ENCODE data around the gene ZBTB24.

Gene ZBTB24

GRCh38 chr6:109503327-109504224, 20.6 kb upstream of the ZBTB24 start:
- DNase-seq (ENCODE audit: low read depth in 2 of 3, low spot score in 2 of 3): no peak

GRCh38 chr6:109498936-109499335, 15.9 kb upstream of the ZBTB24 start:
- DNase-seq (ENCODE audit: low read depth in 2 of 3, low spot score in 2 of 3): no peak

- DNase-seq (ENCODE audit: low read depth in 2 of 3, low spot score in 2 of 3): no peak
These were observed 15.0 kb upstream of the ZBTB24 start for GRCh38 chr6:109498052-109498451.

- no peak for DNase-seq (ENCODE audit: low read depth in 2 of 3, low spot score in 2 of 3)
These were observed 13.2 kb upstream of the ZBTB24 start for GRCh38 chr6:109496036-109496772.

- no peak for DNase-seq (ENCODE audit: low read depth in 2 of 3, low spot score in 2 of 3)
These were observed 10.8 kb upstream of the ZBTB24 start for GRCh38 chr6:109493865-109494264.

GRCh38 chr6:109491207-109491938, 8.4 kb upstream of the ZBTB24 start:
- DNase-seq (ENCODE audit: low read depth in 2 of 3, low spot score in 2 of 3): no peak

- DNase-seq (ENCODE audit: low read depth in 2 of 3, low spot score in 2 of 3): no peak
These were observed 7.7 kb upstream of the ZBTB24 start for GRCh38 chr6:109490713-109491112.

GRCh38 chr6:109488001-109488400, 5.0 kb upstream of the ZBTB24 start:
- DNase-seq (ENCODE audit: low read depth in 2 of 3, low spot score in 2 of 3): no peak

GRCh38 chr6:109486068-109486467, 3.0 kb upstream of the ZBTB24 start:
- no peak for DNase-seq (ENCODE audit: low read depth in 2 of 3, low spot score in 2 of 3)

- DNase-seq (ENCODE audit: low read depth in 2 of 3, low spot score in 2 of 3): no peak
These were observed 2.4 kb upstream of the ZBTB24 start for GRCh38 chr6:109485266-109485935.

- no peak for DNase-seq (ENCODE audit: low read depth in 2 of 3, low spot score in 2 of 3)
These were observed 1.1 kb upstream of the ZBTB24 start for GRCh38 chr6:109484122-109484521.

- DNase-seq (ENCODE audit: low read depth in 2 of 3, low spot score in 2 of 3): no peak
These were observed 677 bp upstream of the ZBTB24 start for GRCh38 chr6:109483735-109484057.

- no peak for DNase-seq (ENCODE audit: low read depth in 2 of 3, low spot score in 2 of 3)
These were observed 2.0 kb downstream of the ZBTB24 start for GRCh38 chr6:109480993-109481480.

- no peak for DNase-seq (ENCODE audit: low read depth in 2 of 3, low spot score in 2 of 3)
These were observed 4.0 kb downstream of the ZBTB24 start for GRCh38 chr6:109478841-109479624.

- no peak for DNase-seq (ENCODE audit: low read depth in 2 of 3, low spot score in 2 of 3)
These were observed 4.7 kb downstream of the ZBTB24 start for GRCh38 chr6:109478222-109478805.

- DNase-seq (ENCODE audit: low read depth in 2 of 3, low spot score in 2 of 3): no peak
These were observed 5.3 kb downstream of the ZBTB24 start for GRCh38 chr6:109477725-109478124.

GRCh38 chr6:109477184-109477583, 5.8 kb downstream of the ZBTB24 start:
- no peak for DNase-seq (ENCODE audit: low read depth in 2 of 3, low spot score in 2 of 3)

- no peak for DNase-seq (ENCODE audit: low read depth in 2 of 3, low spot score in 2 of 3)
These were observed 7.4 kb downstream of the ZBTB24 start for GRCh38 chr6:109475625-109476024.

- DNase-seq (ENCODE audit: low read depth in 2 of 3, low spot score in 2 of 3): no peak
These were observed 8.0 kb downstream of the ZBTB24 start for GRCh38 chr6:109474995-109475394.

- DNase-seq (ENCODE audit: low read depth in 2 of 3, low spot score in 2 of 3): no peak
These were observed 9.9 kb downstream of the ZBTB24 start for GRCh38 chr6:109473120-109473519.
